Kidney epithelial cell (primary cell): ENCODE data around the gene HS6ST1. TPM values are rescaled to one million over a fixed set of nuclear protein-coding genes. Genes with fewer than 3 reads are reported as not detected.

Experiments
- DNase-seq: peaks from one replicate; pipeline ENCODE4 v3.0.0-alpha.2; 2010; ENCODE audit warnings: low read depth
- H3K27me3 ChIP-seq: 2 replicates; pipeline ENCODE4 v1.6.0; 2011; ENCODE audit warnings: low read length; ENCODE audit not compliant: control insufficient read depth, insufficient read depth
- H3K36me3 ChIP-seq: 2 replicates; pipeline ENCODE4 v1.5.1; 2011; ENCODE audit warnings: low read length; ENCODE audit not compliant: control insufficient read depth, insufficient read depth
- H3K4me3 ChIP-seq: 2 replicates; pipeline ENCODE4 v1.5.1; 2011; ENCODE audit warnings: low read depth, mild to moderate bottlenecking, control low read depth, low read length
- CTCF ChIP-seq: IDR thresholded peaks from 2 replicates; pipeline ENCODE4 v1.5.1; 2011; ENCODE audit warnings: mild to moderate bottlenecking, moderate library complexity, low read length, control low read depth, inconsistent platforms; ENCODE audit not compliant: insufficient read depth, poor library complexity, severe bottlenecking
- total RNA-seq: library from RNA; depleted of rRNA; stranded (reverse); fragments of >200 nt; gene quantifications from 2 replicates; pipeline ENCODE4 v1.2.3, GENCODE V29; 2015

HS6ST1 gene
- total RNA-seq, 1 donor from 2014 or later = 34.4 TPM

GRCh38 chr2:128345436-128346165, 26.9 kb upstream of the HS6ST1 start:
- no peaks in the 10 kb centered on the region for H3K27me3 ChIP-seq
- no peaks in the 10 kb centered on the region for H3K36me3 ChIP-seq
- no peak for DNase-seq
- H3K4me3 ChIP-seq = no peak overlapping the region
- TF ChIP-seq CTCF = no peak

- TF ChIP-seq CTCF = no peak
- no peaks in the 10 kb centered on the region for H3K27me3 ChIP-seq
Measured at GRCh38 chr2:128344101-128344500, 25.4 kb upstream of the HS6ST1 start.

DNA sequence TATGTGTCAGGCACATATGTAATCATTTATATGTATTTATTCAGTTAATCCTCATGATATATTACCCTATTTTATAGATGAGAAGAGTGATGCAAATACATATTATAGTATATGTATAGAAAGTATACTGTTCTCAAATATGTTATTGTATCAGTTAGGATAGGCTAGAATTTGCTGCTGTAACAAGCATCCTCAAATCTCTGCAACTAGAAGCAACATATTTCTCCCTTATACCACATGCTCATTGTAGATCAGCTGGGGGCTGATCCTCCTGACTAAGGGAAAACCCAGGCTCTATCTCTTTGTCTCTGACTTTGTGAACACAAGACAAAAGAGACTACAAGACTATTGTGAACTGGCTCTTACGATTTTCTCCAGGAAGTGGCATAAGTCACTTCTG, 24.8 kb upstream of the HS6ST1 start:
- H3K36me3 ChIP-seq = no peaks in the 10 kb centered on the region
- H3K4me3 ChIP-seq = no peak overlapping the region
- TF ChIP-seq CTCF = no peak
- DNase-seq = no peak
- H3K27me3 ChIP-seq = no peaks in the 10 kb centered on the region

More at GRCh38 chr2:128344101-128344500, 25.4 kb upstream of the HS6ST1 start:
- H3K36me3 ChIP-seq = no peaks in the 10 kb centered on the region
- no peak for DNase-seq
- no peak overlapping the region for H3K4me3 ChIP-seq

GRCh38 chr2:128342550-128342949, 23.9 kb upstream of the HS6ST1 start:
- TF ChIP-seq CTCF = no peak
- no peaks in the 10 kb centered on the region for H3K27me3 ChIP-seq

DNA sequence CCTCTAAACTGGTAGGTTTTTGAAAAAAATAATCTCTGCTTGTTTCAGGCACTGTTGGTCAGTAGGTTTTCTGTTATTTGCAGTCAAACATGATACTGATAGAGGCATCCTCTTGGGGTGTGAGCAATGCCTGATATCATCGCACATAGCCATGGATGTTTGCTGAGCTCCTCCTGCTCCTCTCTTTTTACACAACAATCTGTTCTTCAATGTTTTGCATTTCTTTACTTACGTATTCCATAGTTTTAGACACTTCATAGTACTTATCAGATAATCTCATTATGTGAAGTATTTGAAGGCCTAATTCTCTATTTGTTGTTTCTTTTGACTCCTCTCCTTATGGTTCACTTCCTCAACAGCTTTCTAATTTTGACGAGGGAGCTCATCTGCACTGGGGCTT, 23.0 kb upstream of the HS6ST1 start:
- DNase-seq = no peak
- Histone ChIP-seq H3K4me3 (no peak overlapping the region), H3K27me3 (no peaks in the 10 kb centered on the region), H3K36me3 (no peaks in the 10 kb centered on the region)
- TF ChIP-seq CTCF = no peak

More at GRCh38 chr2:128342550-128342949, 23.9 kb upstream of the HS6ST1 start:
- no peaks in the 10 kb centered on the region for H3K36me3 ChIP-seq
- H3K4me3 ChIP-seq = no peak overlapping the region
- no peak for DNase-seq

GRCh38 chr2:128332091-128332634, 13.5 kb upstream of the HS6ST1 start:
- H3K4me3 ChIP-seq = no peak overlapping the region
- no peaks in the 10 kb centered on the region for H3K36me3 ChIP-seq
- no peaks in the 10 kb centered on the region for H3K27me3 ChIP-seq
- no peak for DNase-seq
- no peak for TF ChIP-seq CTCF
